GM19468 (cell line): Measurements from ENCODE around the gene RPGRIP1L.

ENCODE experiments used
- ATAC-seq: cut with Tn5 transposase; IDR thresholded peaks from one replicate; pipeline ENCODE4 v1.9.1; 2021; ENCODE audit warnings: mild to moderate bottlenecking, moderate library complexity, moderate number of reproducible peaks; ENCODE audit not compliant: unreplicated experiment; ENCODE audit errors: extremely low read depth

The RPGRIP1L gene

GRCh38 chr16:53703590-53704444, at the start of gene RPGRIP1L, which contains the start of gene FTO:
Gene RPGRIP1L, minus strand, starts transcription at chr16:53703859. Its CDS starts 3,136 bp downstream, at chr16:53700723.
Gene FTO, plus strand, starts transcription at chr16:53704156.
- peak; percentile 95 for ATAC-seq

- no peak for ATAC-seq
Observed at GRCh38 chr16:53753431-53753830, 49.8 kb upstream of the RPGRIP1L start.

GRCh38 chr16:53752560-53752959, 48.9 kb upstream of the RPGRIP1L start:
- ATAC-seq = no peak

- no peak for ATAC-seq
Observed at GRCh38 chr16:53745753-53746266, 42.2 kb upstream of the RPGRIP1L start.

- no peak for ATAC-seq
Observed at GRCh38 chr16:53745086-53745485, 41.4 kb upstream of the RPGRIP1L start.

GRCh38 chr16:53744449-53744848, 40.8 kb upstream of the RPGRIP1L start:
- peak; percentile 43 for ATAC-seq

GRCh38 chr16:53743149-53743566, 39.5 kb upstream of the RPGRIP1L start:
- ATAC-seq = no peak

GRCh38 chr16:53741546-53741945, 37.9 kb upstream of the RPGRIP1L start:
- ATAC-seq = no peak

GRCh38 chr16:53740933-53741531, 37.4 kb upstream of the RPGRIP1L start:
- ATAC-seq = no peak

GRCh38 chr16:53740476-53740875, 36.8 kb upstream of the RPGRIP1L start:
- no peak for ATAC-seq

- ATAC-seq = no peak
Observed at GRCh38 chr16:53737552-53737951, 33.9 kb upstream of the RPGRIP1L start.

- no peak for ATAC-seq
Observed at GRCh38 chr16:53736297-53736696, 32.6 kb upstream of the RPGRIP1L start.

- ATAC-seq = no peak
Observed at GRCh38 chr16:53734908-53735307, 31.2 kb upstream of the RPGRIP1L start.

- ATAC-seq = no peak
Observed at GRCh38 chr16:53732296-53732929, 28.8 kb upstream of the RPGRIP1L start.

GRCh38 chr16:53730693-53731092, 27.0 kb upstream of the RPGRIP1L start:
- ATAC-seq = no peak

GRCh38 chr16:53726625-53727024, 23.0 kb upstream of the RPGRIP1L start:
- ATAC-seq = no peak

- ATAC-seq = no peak
Observed at GRCh38 chr16:53721017-53721416, 17.4 kb upstream of the RPGRIP1L start.

- no peak for ATAC-seq
Observed at GRCh38 chr16:53717577-53717976, 13.9 kb upstream of the RPGRIP1L start.

- ATAC-seq = no peak
Observed at GRCh38 chr16:53715023-53715384, 11.3 kb upstream of the RPGRIP1L start.

GRCh38 chr16:53714205-53715022, 10.8 kb upstream of the RPGRIP1L start:
- ATAC-seq = no peak
